Activated CD8-positive, alpha-beta memory T cell treated with anti-CD3 and anti-CD28 coated beads, Interleukin-2, amount 50 U/mL, for 4 hours (primary cell): ENCODE measurements around the gene SSNA1.

Source experiments
- DNase-seq: peaks from one replicate; pipeline ENCODE4 v3.0.0-alpha.2; 2020

Gene SSNA1

GRCh38 chr9:137168904-137169856 is 19.3 kb upstream of the SSNA1 start:
- DNase-seq = no peak

GRCh38 chr9:137169896-137170358 is 18.5 kb upstream of the SSNA1 start, which contains the start of gene LRRC26:
Gene LRRC26 (minus strand): TSS chr9:137170051. CDS start chr9:137169943, 108 bp downstream.
- no peak for DNase-seq

- no peak for DNase-seq
Observed at GRCh38 chr9:137170486-137171148, 17.9 kb upstream of the SSNA1 start.

DNA sequence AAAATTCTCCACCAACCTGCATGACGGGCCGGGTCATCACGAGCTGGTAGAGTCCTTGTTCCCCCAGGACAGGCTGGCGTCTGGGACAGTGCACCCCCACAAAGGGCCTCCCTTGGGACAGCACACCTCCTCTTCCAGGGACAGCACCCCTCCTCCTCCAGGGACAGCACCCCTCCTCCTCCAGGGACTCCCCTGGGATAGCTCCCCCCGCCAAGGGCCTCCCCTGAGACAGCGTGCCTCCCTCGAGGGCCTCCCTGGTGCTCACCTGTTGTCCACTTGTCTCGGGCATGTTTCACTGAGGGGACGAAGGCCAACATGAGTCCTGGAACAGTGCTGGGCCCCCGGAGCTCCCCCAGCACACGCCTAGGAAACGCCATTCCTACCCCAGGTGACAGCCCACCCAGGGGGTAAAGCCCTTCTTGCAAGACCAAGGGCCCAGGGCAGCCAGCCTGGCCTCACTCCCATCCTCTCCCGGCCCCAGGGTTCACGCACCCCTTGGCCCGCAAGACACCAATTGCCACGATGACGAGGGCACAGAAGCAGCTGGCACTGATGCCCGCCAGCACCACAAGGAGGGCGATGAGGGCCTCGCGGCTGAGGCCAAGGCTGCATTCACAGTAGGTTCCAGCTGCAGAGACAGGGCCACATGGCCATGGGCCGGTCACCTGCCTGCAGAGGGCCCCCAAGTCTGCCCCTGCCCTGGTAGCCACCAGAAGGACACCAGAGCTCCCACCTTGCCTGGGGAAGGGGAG is 17.2 kb upstream of the SSNA1 start:
- no peak for DNase-seq

DNA sequence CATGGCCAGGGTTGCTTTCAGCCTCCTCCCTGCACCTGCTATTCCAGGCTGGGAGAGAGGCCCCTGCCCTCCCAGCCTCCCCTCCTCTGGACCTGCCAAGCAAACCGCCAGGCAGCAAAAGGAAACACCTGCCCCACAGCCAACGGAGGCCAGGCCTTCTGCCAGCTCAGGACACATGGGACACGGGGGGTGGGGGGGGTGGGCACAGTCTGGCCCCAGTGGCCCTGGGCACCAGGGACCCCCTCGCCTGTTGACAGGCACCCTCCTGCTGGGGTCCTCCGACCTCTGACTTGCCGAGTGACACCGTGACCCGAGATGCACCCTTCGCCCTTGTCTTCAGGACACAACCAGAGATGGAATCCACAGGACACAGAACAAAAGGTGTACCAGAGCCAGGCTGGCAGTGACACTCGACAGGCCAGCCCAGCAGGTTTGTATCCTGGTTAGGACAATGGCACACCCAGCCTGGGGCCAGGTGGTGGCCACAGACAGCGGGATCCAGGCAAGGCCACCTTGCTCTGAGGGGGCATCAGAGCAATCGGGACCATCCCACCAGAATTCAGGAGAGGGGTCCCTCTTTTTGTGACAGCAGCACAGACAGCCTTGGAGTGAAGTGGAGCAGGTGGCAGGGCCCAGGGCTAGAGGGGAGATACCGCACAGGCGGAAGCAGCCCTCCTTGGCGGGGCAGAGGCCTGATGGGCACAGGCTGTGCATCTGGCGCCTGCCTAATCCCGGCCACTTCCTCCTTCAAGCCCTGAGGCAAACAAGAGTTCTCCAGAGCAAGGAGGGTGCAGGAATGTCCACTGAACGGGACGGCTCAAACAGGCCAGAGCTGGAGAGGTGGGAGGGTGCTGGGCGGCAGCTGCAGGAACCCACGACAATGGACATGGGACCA is 15.3 kb upstream of the SSNA1 start:
- DNase-seq = no peak

- DNase-seq = no peak
Observed at GRCh38 chr9:137173796-137174664, 14.4 kb upstream of the SSNA1 start.

DNA sequence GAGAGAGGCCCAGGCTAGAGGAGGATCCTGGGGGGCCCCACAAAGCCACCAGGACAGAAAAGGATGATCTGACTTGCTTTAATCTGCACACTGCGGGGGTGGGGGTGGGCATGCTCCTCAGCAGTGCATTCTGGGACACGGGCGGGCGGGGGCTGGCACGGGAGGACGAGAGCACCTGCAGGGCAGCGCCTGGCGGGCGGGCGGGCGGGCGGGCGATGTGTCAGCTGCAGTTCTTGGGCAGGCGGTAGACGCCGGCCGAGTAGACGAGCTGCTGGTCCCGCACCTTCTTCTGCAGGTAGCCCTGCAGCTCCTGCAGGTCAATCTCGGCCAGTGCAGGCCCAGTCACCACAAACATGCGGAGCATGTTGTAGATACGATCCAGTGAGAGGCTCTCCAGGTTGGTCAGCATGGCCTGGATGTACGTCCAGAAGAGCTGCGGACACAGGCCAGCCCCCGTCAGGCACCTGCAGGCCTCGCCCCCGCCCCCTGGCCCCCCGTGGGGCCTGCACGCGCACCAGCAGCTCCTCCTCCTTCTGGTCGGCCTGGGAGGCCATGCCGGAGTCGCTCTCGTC is 13.7 kb upstream of the SSNA1 start:
- peak; percentile 36 for DNase-seq

DNA sequence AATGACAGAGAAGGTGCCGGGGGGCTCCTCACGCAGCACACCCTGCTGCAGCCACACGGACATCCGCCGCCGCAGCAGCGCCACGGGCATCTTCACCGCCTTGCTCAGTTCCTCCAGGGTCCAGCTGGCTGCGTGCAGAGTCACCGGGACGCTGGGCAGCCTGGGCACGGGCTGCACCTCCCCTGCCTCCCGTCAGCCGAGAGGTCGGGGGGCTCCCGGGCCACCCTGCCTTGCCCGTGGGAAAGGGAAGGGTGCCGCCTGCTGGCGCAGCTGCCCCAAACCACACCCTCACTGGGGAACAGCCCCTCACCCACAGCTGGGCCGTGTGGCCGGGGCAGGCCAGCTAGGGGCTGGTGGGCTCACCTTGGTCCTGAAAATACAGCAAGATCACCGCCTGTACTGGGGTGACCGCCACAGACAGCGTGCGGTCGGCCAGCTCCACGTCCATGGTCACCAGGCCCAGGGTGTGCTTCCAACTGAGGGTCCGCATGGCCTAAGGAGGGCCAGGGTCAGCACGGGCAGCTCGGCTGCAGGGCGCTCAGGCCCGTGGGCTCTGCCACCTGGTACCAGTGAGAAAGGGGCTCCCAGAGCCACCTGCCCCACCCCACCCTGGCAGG is 13.0 kb upstream of the SSNA1 start:
- DNase-seq = no peak

- DNase-seq = no peak
Observed at GRCh38 chr9:137176302-137177182, 11.9 kb upstream of the SSNA1 start.

DNA sequence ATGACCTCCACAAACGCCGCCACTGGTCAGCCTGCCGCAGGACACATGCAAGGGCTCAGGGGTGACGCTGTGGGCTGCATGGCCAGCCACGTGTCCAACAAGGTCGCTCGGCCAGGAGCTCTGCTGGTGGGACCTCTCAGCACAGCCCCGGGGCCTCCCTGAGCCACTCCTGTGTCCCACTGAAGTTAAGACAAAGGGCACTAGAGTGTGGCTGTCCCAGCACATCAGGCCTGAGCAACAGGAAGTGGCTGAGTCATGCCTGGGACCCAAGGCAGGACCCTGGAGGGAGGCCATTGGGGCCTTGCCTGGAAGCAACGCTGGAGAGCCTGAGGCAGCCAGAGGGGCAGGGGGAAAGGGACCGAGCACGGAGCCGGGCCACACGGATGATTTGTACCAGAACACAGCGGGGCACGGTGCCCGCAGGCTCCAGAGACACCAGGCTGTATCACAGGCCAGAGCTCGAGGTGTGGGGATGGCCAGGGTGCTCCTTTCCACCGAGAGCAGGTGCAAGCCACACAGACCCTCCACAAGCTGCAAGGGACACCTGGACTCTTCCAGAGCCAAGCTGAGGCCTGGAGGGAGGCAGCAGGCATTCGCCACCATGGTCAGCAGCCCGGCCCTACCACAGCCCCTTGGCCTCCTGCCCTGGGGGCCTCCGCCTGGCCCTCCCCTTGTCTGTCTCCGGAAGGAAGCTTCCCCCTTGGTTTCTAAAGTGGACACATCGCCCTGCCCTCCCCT is 10.1 kb upstream of the SSNA1 start:
- DNase-seq = no peak

GRCh38 chr9:137178939-137179630 is 9.4 kb upstream of the SSNA1 start:
- DNase-seq = no peak

GRCh38 chr9:137179761-137180160 is 8.7 kb upstream of the SSNA1 start:
- no peak for DNase-seq

DNA sequence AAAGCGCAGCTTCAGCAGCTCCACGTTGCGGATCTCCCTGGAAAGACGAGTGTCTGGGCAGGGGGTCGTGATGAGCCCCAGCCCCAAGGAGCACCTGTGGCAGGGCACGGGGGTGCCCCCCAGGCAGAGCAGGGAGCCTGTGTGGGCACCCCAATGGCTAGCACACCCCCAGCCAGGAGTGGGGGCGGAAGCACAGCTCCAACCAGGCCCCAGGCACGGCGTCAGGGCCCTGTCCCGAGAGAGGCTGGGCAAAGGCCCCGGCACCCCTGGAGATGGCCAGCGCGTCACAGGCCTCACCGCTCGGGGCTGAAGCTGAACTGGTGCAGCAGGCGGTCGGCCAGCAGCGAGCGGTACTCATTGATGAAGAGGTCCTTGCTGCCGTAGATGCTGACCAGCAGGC is 8.0 kb upstream of the SSNA1 start:
- no peak for DNase-seq

DNA sequence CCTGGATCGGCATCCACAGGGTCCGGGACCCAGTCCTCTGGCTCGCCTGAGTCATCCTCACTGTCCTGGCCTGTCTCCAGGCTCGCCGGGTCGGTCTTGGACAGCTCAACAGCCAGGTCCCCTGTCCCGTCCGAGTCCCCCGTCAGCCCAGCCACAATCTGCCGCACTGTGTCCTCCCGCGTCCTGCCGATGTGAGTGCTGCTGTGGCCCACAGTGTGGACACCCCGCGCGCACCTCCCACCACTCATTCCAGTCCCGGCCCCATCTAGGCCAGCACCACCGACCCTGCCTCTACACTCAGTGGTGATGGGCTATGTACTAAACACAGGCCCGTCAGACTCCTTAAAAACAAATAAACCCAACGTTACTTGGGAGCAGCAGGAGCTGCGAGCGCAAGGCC is 6.8 kb upstream of the SSNA1 start:
- no peak for DNase-seq

DNA sequence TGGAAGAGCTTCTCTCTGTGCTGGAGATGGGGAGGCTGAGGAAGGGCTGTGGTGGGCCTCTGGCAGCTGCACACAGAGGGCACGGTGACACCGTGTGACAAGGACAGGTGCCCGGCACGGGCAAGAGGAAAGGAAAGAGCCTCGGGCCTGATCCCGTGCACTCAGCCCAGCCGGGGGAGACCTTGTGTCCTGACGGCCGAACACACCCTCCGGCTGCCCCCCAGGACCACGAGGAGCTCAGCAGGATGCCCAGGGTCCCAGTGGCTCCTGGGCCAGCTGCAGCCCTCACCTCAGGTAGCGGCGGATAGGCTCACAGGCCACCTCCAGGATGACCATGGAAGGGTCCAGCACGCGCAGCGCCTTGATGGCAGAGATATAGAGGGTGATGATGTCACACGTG is 5.6 kb upstream of the SSNA1 start:
- no peak for DNase-seq

DNA sequence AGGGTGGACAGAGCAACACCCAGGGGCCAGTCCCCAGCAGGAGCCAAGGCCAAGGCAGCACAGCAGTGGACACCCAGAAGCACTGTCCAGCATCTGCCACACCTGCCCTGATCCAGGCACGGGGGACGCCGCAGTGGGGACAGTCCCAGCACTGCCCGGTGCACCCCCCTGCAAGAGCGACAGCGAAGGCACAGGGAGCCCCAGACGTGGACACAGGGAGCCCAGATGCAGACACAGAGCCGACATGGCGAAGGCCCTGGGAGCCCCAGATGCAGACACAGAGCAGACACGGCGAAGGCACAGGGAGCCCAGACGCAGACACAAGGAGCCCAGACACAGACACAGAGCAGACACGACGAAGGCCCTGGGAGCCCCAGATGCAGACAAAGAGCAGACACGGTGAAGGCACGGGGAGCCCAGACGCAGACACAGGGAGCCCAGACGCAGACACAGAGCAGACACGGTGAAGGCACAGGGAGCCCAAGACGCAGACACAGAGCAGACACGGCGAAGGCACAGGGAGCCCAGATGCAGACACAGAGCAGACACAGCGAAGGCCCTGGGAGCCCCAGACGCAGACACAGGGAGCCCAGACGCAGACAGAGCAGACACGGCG is 4.4 kb upstream of the SSNA1 start:
- no peak for DNase-seq

DNA sequence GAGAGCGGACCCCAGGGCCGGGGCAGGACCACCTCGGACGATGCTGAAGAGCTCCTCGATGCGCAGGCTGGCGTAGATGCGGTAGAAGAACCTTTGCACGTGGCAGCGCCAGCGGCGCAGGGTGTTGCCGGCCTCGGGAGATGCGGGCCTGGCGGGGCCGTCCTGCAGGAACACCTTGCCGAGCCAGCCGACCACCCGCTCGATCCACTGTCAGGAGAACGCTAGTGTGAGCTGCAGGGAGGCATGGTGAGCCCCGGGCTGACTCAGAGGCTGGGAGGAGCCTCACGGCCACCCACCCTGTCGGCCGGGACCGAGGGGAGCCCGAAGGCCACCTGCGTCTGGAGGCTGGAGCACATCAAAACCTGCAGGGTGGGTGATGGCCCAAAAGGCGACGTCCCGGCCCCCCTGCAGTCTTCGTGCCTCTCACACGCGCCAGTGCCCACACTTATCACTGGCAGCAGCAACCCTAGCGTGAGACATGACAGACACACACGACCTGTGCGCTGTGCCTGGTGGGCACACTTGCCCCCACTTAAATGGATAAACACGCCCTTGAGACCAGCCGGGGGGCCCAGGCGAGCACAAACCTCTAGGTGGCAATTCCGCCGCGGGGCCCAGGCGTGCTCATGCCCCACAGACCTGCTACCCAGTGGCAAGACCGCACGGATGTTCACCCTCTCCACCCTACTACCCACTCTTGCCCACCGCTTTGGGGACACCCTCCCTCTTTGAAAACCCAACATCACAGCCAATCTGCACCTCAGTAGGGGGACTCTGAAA is 3.4 kb upstream of the SSNA1 start:
- no peak for DNase-seq
